Stimulated activated CD4-positive, alpha-beta T cell treated with anti-CD3 and anti-CD28 coated beads, Interleukin-1b, Interleukin-23, amount 100 ng/mL, for 48 hours (primary cell): ENCODE measurements around the gene ROBO2.

Experiments used
- DNase-seq: peaks from one replicate; pipeline ENCODE4 v3.0.0-alpha.2; 2020

The ROBO2 gene

DNA sequence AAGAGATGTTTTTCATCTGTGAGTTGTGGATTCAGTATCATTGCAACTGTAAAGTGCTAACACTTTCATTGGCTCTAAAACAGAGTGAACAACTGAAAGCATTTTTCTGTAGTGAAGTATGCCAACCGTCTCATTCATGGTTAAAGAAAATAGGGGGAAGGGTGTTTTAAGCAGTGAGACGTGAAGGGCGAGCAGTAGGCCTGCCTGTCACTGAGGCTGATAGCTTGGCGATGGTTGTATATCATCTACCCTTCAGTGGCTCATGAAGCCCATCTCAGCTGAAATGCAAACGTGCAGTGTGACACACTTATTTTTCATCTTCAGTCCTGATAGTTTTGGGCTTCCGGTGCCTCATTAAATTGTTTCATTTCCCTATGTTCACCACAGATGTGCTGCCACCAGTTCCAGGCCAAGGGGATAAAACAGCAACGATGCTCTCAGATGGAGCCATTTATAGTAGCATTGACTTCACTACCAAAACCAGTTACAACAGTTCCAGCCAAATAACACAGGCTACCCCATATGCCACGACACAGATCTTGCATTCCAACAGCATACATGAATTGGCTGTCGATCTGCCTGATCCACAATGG is 562.0 kb downstream of the ROBO2 start:
- DNase-seq, result no peak

DNA sequence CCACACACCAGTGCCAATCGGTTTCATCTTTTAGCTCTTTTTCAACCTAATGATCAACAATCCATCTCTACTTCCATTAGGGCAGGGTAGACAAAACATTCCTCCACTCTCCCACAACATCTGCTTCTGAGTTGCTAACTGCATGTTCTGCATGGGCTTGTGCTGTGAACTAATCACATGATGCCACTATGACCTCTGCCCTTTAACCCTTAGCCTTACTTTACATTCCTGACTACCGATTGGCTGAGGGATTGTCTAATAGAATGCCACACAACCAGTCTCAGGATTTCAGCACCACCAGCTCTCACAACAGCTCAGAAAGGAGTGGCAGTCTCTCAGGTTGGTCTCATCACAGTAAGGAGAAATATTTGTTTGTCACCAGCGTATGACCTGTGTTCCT is 562.8 kb downstream of the ROBO2 start:
- no peak for DNase-seq

DNA sequence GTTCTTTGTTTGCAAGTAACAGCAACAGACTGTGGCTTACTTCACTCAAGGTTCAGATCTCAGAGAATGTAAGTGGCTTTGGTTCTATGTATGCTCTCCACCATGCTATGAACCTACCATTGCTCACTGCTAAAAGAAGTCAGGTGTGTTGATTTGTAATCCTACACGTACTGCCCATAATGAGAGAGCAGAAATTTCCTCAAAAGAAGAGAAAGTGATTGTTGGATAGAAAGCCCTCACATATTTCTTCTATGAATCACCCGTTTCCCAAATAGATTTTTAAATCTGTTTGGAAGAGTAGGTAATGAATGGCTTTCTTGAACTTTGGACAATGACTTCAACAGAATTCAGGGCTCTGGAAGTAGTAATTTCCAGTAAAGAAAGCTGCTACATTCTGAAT is 565.4 kb downstream of the ROBO2 start:
- no peak for DNase-seq

DNA sequence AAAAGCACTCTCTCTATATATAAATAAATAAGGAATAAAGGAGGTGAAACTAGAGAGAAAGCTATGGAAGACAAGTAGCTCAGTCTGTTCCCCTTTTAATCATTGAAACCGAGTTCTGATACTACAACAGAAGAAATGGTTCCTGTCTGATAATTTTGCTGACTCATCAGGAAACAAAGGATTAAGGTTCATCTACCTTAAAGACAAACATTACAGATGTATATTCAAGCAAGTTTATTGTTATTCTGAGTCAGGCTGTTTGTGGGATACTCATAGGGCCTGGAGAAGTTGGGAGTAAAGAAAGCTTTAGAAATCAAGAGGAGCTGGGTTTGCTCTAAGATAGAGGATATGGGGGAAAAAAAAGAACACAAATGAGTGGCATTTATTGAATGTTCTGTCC is 566.0 kb downstream of the ROBO2 start:
- no peak for DNase-seq

DNA sequence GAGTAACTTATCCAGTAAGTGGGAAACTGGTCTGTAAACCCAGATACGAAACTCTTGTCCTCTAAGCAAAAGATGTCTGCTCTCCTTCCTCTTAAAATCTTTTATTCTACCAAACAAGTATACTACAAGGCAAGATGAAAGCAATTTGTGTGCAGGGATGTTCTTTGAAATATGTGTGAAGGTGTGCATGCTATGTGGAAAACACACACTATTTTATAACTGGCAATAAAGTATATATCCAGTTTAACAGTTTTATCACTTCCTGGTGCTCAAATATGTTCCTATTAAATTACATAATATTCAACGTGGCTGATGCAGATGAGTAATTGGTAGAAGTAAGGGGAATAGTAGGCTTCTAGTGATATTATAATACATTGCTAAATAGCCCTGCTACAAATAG is 566.5 kb downstream of the ROBO2 start:
- DNase-seq, result no peak

DNA sequence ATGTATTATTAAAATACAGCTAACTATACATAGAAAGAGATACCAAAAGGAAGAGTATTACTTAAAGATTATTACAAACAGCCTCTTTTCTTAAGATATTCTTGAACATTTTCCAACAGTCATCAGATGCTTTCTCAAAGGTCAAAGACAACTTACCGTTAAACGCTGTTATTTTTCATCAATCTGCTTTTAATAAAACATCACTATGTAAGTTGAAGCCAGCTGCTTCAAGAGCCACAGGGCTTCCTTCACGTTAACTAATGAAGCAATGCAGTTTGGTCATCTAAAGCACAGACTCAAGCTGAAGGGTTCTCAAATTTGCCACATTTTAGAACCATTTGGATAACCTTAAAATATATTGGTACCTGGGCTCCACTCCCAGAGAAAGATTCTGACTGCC is 578.8 kb downstream of the ROBO2 start:
- DNase-seq, result no peak

DNA sequence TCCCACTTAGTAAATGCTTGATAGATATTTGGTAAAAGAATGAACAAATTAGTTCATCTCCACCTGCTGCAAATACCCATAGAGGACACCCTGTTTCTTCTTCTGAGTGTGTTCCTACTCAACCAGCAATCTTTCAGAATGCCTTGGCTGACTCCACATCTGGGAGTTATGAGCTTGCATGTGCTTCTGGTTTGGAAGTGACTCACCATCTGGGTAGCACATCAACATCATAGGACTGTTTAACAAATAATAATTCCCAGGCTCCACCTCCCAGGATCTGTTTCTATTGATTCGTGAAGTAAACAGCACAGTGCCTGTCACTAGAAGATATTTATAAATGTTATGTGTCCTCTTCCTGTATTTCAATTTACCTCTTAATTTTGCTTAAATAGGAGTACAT is 580.1 kb downstream of the ROBO2 start:
- DNase-seq, result no peak

DNA sequence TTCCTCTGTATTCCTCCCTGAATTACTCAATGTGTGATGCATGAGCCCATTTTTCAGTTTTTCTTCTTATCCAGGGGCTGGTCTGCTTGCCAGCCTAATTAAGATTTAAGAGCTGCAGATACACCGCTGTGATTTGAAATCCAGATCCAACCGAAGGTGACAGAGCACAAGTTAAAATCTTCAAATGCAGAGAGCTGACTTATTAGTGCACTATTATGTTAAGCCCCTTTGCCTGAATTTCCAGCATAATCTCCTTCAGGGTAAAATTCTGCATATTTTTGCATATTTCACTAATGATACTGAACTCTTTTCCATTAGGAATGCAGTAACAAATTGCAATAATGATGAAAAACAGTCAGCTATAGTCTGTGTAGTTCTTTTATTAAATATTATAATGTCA is 583.6 kb downstream of the ROBO2 start:
- no peak for DNase-seq

DNA sequence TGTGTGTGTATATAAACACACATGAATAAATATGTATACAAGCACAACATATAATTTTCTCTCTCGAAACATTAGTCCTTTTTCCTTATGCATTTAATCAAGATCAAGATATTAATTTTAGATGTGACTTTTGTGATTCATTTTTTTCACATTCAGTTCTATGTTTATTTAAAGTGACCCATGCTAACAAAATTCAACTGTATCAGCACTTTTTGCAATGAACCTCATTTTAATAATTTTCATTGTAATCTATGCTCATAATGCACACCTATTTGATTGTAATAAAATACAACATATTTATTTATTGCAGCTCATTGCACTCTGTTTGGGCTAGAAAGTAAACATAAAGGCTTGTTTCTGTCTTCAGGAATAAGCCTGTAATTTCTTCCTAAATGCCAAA is 586.3 kb downstream of the ROBO2 start:
- DNase-seq, result no peak

DNA sequence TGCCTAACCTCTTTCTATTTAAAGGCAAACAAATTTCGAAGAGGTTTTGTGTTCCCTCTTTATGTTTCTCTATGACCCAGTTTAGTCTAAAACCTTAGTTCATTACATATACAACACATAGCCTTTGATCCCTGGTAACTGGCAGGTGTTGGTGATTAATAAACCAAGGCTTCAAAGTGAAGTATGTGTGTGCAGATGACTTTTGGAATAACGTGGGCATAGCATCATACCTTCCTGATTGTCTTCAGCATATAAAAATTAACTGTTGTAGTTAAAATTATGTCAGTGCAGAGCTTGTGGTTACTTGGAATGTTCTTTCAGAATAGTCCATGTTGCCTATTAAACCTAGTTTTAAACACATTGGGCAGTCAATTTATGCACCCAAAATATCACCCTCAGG is 608.3 kb downstream of the ROBO2 start:
- DNase-seq, result no peak

DNA sequence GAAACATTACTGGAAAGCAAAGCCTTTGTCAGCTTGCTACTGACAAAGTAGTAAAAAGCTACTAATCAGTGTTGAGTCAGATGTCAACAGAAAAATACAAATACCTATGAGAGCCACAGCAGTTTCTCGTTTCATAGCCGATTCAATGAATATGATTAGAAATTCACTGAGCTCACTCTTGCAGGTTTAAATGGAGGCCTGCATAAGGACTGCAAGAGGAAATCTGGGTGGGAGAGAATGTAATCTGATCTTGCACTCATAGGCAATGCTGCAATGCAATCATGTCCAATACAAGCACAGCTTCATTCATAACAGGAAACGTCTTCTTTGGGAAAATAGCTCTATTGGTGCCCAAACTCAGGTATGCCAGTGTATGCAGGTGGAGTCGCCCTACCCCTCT is 608.8 kb downstream of the ROBO2 start:
- no peak for DNase-seq

DNA sequence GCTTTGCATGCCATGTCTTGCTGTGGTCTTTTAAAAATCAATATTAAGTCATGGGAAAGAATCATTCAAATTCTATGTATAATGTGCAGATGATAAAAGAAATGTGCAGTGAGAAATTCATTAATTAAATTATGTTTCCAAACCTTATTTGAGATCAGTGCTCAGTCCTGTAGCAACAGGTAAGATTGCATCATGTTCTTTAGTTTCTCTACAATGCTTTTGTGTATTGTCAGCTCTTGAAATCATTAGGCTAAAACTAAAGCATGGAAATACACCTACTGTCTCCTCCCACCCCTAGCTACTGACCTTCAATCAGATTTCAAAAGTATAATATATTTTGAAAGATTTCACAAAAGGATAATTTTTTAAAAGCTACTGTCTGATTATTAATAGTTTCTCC is 612.7 kb downstream of the ROBO2 start:
- DNase-seq, result no peak

DNA sequence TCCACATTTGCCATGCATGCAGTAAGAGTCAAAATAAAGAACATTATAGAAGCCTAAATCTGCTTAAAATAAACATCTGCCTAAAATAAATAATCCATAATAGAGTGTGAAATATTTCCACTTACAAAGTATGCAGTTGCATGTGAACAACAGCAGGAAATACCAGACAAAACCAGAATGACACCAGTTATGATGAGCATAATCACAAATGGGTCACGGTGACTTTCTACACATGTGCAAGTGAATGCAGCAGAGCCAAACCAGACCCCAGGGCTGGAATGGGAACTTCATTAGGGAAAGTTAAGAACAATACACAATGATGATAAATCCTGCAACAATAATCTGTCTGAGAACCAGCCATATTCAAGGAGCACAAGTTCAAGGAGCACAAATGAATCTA is 615.5 kb downstream of the ROBO2 start:
- no peak for DNase-seq

DNA sequence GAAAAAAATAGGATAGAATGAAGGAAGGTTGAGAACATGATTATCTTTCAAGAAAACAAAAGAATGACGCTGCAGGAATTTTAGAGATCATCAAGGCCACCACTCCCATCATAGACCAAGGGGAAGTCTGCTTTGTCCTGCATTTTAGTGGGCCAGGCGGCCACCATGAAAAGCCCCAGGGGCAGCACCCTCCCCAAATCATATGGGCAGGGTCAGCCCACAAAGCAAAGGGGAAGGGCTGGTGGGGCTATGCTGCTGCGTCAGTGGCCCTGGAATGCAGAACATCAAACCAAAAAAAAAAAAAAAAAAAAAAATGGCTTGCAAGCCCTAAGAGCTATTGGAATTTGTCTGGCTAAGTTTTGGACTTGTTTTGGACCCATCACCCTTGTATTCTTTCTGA is 620.8 kb downstream of the ROBO2 start:
- DNase-seq, result no peak

DNA sequence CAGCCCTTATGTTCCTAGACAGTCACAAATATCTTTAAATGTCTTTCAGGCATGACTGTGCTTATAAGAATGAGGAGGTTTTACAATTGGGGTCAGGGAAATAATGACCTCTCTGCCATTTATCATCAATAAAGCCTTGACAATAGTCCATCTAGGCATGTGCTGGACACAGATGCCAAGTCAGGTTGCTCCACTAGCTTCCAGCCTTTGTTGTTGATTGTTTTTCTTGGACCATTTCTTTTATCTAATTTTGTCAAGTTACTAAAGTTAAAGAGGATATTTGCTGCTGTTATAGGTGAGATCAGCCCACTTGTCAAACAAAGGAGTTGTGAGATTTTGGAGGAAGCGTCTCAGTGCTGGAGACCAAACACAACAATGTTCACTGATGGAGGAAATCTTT is 628.0 kb downstream of the ROBO2 start:
- no peak for DNase-seq

DNA sequence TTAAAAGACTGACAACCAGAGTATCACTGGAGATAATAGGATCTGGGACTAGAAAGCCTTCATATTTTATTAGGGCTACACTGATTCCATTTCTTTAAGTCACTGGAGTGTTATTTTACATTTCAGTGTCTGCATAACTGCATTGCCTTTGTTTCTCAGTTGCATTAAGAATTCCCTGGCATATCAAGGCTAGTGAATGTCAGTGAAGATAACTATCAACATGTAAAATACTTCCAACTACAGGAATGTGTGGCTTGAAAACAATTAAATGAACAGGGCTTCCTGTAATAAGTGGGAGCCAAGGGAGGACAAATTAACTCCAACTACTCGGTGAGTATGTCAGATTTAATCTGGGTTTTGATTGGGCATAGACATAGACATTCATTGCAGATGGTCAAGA is 628.5 kb downstream of the ROBO2 start:
- no peak for DNase-seq

DNA sequence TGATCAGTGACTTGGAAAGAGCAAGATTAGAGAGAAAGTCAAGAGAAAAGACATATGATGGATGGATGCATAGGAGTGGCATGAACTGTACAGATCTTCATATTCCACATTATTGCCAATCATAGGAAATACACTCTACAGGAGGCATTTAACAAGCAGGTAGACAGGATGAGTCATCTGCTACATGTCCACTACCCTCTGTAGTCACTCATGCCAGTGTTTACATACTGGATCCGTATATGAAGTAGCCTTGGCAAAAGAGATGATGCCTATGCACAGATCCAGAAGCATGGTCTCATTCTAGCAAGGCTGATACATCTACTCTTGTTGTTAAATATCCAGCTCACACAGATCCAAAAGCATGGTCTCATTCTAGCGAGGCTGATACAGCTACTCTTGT is 632.1 kb downstream of the ROBO2 start:
- no peak for DNase-seq

DNA sequence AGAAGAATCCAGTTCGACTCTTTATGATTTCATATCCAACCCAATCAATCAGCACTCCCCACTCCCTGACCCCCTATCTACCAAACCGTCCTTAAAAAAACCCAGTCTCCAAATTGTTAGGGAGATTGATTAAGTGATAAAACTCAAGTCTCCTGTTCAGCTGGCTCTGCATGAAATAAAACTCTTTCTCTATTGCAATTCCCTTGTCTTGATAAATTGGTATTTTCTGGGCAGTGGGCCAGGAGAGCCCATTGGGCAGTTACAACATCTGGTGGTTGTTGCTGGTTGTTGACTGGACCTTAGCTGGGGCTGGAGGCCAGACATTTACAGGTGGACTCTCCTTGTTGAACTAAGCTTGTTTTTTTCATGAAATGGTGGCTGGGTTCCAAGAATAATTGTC is 642.3 kb downstream of the ROBO2 start:
- DNase-seq, result no peak

DNA sequence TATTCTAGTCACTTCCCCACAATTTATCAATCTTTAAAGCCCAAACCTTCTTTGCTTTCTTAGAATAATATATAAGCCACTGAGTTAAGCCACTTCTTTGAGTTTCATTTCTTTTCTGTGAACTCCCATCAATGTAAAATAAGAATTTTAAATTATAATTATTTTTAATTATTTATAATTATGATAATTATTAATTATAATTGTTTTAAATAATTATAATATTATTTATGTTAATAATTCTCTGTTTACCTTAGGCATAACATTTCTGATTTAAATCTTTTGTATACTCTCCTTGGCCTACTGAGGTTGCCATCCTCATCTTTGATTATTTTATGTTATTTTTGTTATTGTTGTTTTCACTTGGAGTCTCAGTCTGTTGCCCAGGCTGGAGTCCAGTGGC is 644.2 kb downstream of the ROBO2 start:
- no peak for DNase-seq

DNA sequence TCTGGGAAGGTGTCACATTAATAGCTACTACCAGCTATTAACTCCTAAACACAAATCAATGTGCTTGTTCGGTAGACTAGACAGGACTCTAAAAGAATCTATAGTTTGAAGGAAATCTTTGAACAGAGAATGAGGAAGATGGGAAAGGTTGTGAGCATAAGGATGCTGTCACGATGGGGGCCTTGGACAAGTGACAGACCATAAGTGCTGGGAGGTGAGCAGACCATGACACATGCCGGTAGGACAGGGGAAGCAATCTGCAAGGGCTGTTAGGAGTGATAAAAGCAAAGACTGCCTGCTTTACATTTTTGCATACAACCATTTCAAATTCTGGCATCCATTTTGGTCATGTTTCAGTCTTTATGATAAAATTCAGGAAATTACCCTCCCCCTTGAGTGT is 645.8 kb downstream of the ROBO2 start:
- DNase-seq, result no peak

DNA sequence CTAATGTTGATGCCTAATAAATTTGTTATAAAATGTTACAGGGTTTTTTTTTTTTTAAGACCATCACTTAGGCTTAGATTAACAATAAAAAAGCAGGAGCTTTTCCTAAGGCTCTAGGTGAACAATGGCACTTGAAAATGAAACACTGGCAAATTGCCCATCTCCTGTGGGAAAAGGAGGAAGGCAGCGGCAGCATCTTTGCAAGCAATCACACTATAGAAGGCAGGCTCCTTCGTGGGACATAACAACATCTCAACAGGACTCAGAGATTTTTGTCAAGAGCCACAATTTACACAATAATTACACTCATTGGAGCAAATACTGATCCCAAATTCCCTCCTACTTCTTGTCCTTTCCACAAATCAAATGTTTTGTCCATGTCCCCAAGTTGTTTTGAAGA is 646.7 kb downstream of the ROBO2 start:
- no peak for DNase-seq

DNA sequence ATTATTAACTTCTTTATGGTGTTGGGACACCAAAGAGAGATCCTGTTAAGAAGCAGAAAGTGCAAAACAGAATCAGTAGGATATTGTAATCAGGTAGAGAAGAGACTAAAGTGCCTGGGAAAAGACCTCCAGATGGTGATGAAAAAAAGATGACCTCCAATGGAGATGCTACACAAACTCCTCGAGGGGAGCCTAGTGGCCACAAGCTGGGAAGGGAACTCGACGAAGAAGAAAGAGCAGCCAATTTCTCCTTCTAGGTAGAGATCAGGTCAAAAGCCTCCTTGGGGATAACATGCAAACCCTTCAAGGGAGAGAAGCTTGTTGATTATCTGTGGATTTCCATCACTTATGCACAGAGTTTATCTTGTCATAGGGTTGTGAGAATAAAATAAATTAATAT is 647.6 kb downstream of the ROBO2 start:
- DNase-seq, result no peak

DNA sequence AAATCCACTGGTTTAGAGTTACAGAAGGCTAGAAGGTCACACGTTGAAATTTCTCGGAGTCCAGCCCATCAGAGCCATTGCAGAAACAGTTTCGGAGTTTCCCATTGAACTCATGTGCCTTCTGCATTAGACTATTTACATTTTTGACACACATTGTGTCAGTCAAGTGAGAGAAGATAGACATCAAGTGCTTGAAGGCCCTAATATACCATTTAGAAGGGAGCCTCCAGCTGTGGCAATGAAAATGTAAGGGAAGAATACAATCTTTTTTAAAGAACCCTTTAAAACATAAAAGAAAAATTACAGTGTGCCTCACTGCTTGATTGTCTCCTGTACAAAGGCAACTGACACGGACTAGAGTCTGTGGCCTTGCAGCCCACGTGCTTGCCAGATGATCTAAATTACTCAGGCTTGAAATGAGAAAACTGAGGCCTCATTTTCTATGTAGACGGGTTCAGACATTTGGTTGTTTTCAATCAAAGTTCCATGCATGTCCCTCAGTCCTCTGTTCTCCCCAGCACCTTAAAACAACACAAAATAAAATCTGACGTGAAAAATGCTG is 650.5 kb downstream of the ROBO2 start:
- DNase-seq, result no peak

DNA sequence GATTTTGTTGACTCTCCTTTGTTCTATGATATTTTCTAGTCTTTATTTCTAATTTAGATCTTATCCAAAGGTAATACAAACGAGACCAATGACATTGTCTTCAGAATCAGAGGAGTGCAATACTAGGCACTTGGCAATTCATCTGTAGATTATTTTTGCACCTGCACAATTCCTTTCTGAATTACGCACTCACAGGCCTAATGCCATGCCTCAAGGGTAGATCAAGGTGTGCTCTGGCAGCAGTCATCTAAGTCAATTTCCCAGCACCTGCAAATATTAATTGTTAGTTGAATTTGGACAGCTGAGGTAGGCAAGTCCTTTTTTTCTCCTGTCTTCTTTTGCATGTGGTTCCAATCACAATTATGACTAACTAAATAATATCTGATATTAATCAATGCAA is 653.2 kb downstream of the ROBO2 start:
- DNase-seq, result no peak

DNA sequence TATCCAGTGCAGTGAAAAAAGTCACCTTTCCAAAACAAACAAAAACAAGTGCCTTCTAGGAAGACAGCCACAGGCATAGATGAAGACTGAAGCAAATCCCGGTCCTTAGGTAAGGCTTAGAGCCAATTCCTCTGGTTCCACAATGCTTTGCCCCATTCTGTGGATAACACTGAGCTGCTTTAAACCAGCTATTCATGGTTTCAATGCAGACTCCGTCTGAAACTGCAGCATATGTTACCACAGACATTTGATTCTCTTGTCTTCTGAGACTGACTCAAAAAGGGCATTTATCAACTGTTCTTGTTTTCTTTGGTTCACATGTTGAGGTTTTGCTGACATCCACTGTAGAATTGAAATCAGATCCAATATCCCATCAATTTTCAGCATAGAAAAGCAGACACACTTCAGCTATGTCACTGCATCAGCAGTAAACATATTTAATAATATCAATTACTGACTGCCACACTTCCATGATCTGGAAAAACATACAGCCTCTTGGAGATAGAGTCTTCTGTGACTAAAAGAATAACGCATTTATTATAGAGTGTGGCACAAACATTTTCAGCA is 659.3 kb downstream of the ROBO2 start:
- no peak for DNase-seq
